Esophagus squamous epithelium (tissue), 5 donors: ENCODE measurements around the gene ST3GAL3. TPM values are rescaled to one million over a fixed set of nuclear protein-coding genes. Genes with fewer than 3 reads are reported as not detected.

Experiments
- DNase-seq: peaks from one replicate; lab custom pipeline; 2025; lab: John Stamatoyannopoulos, UW
- H3K27ac ChIP-seq, 4 donors: fragments of 200-600 bp; sonication (generic); one replicate each; pipeline ENCODE4 v1.5.1; 2016 to 2019; ENCODE audit warnings: mild to moderate bottlenecking in 1 of 4
- H3K27me3 ChIP-seq, 4 donors: fragments of 200-600 bp; sonication (generic); 1 replicate in 3 of 4; 2 replicates in 1 of 4; pipeline versions ENCODE4 v1.5.1 to v1.6.0; 2017 to 2021; ENCODE audit warnings: antibody characterized with exemption in 1 of 4
- H3K36me3 ChIP-seq, 3 donors: fragments of 200-600 bp; sonication (generic); one replicate each; pipeline ENCODE4 v1.5.1; 2016 to 2019
- H3K4me1 ChIP-seq, 3 donors: fragments of 200-600 bp; sonication (generic); one replicate each; pipeline ENCODE4 v1.5.1; 2017 to 2019
- H3K4me3 ChIP-seq, 4 donors: fragments of 200-600 bp; sonication (generic); 1 replicate in 3 of 4; 2 replicates in 1 of 4; pipeline ENCODE4 v1.5.1; 2016 to 2019; ENCODE audit warnings: mild to moderate bottlenecking in 2 of 4, moderate library complexity in 1 of 4
- H3K9me3 ChIP-seq, 3 donors: fragments of 200-600 bp; sonication (generic); one replicate each; pipeline ENCODE4 v1.5.1; 2016 to 2019
- POLR2A ChIP-seq, 4 donors: fragments of 450-650 bp; IDR thresholded peaks; one replicate each; pipeline ENCODE4 v1.6.1; 2017; ENCODE audit warnings: antibody characterized with exemption in 4 of 4, mild to moderate bottlenecking in 4 of 4, moderate library complexity in 3 of 4
- WGBS, 2 donors: methylation state at CpG; one replicate each; pipeline ENCODE4 v1.1.5; 2018; 5-methylcytosine and 5-hydroxymethylcytosine counted together
- intact Hi-C: fragments of 100-400 bp; cut with DNase I; formaldehyde crosslinking; loops from one replicate; pipeline ENCODE4 v1.15.0; 2022
- total RNA-seq, 4 donors: library from RNA; depleted of rRNA; stranded (reverse); fragments of >200 nt; gene quantifications; one replicate each; pipeline ENCODE4 v1.1.0, GENCODE V29; 2016
- TF ChIP-seq, protein P1 (sequence below), 6 experiments: fragments of 450-650 bp in 4 of 6; fragments of 200-600 bp in 2 of 6; sonication (generic) in 2 of 6; IDR thresholded peaks; one replicate each; pipeline ENCODE4 v1.5.1; 2016 to 2019; ENCODE audit warnings: antibody characterized with exemption in 6 of 6, mild to moderate bottlenecking in 4 of 6, moderate library complexity in 4 of 6
- donor health status: DM: yes; HTN: yes; CAD: no.

The ST3GAL3 gene
- total RNA-seq, 4 donors from 2014 or later = 2.8 to 10.7 (median 7.1) TPM

DNA sequence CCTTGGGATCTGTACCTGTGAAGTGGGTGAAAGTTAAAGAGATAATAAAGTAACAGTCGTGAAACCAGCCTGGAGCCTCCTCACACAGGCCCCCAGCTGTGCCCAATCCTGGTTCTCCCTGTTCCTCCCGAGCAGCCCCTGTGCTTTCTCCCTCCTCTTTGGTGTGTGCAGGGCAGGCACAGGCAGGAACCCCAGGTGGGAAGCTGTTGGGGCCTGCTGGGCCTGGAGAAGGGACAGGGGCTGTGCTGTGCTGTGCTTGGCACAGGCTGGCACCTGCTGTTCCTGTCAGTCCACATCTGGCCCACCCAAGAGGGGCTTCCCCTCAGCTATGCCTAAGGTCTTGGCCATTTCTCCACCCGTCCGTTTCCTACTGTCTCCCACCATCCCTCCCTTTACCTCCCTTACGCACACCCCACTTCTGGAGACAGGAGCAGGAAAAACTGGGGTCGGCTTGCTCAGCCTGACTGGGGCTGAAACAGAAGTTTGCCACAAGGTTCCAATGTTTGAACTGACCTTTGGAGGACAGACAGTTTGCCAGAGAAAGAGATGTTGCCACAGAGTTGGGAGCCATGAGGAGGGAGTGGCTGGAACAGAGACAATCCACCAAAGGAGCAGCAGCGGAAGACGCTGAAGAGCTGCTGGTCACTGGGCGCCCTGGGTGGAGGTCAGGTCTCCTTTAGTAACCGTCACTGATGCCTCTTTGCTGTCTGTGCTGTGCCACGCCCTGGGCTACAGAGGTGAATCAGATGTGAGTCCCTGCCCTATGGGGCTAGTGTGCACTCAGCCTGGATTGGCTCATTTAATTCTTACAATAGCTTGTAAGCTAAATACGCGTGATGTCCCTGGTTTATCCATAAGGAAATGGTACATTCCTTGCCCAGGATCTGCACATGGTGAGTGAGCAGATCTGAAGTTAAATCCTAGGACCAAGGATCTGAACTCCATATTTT, 207.5 kb downstream of the ST3GAL3 start:
- intact Hi-C loops = no loop called here
- H3K27me3 ChIP-seq = no peaks in the 10 kb centered on the region
- TF ChIP-seq POLR2A (IDR thresholded peaks at IDR 0.05) = peak in 1 of 4 donors; percentile 8
- TF ChIP-seq, protein P1, sequence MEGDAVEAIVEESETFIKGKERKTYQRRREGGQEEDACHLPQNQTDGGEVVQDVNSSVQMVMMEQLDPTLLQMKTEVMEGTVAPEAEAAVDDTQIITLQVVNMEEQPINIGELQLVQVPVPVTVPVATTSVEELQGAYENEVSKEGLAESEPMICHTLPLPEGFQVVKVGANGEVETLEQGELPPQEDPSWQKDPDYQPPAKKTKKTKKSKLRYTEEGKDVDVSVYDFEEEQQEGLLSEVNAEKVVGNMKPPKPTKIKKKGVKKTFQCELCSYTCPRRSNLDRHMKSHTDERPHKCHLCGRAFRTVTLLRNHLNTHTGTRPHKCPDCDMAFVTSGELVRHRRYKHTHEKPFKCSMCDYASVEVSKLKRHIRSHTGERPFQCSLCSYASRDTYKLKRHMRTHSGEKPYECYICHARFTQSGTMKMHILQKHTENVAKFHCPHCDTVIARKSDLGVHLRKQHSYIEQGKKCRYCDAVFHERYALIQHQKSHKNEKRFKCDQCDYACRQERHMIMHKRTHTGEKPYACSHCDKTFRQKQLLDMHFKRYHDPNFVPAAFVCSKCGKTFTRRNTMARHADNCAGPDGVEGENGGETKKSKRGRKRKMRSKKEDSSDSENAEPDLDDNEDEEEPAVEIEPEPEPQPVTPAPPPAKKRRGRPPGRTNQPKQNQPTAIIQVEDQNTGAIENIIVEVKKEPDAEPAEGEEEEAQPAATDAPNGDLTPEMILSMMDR (IDR thresholded peaks at IDR 0.05) = no peak
- no peak overlapping the region for H3K4me3 ChIP-seq
- peak overlapping the region; percentile 76 to 84 (median 83) for H3K27ac ChIP-seq
- no peaks in the 10 kb centered on the region for H3K36me3 ChIP-seq
- no peaks in the 10 kb centered on the region for H3K9me3 ChIP-seq
- no peak for DNase-seq
- H3K4me1 ChIP-seq = peaks cover 27 to 43% (median 28%) of the 10 kb centered on the region in 3 donors
- WGBS, 2 donors = 53 to 58% methylated on average over 12 to 13 of the region's 13 CpGs

DNA sequence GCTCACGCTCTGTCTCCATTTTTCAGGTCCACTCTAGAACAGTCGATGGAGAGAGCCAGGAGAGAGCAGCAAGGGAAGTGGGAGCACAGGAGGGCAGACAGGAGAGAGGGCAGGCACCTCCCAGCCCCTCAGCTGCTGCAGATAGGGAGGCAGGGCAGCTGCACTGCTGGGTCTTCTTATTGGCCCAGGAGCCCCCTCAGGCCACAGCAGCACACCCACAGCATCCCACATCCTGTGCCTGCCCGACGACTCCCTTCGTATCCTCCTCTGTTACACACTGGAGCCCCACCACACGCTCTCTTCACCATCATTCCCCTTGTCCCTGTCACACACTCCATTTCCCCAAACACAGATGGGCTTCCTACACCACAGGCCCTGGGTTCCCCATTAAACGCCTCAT, 212.6 kb downstream of the ST3GAL3 start:
- WGBS, 2 donors = 90 to 91% methylated on average over 5 to 7 of the region's 7 CpGs
- Histone ChIP-seq H3K27ac (no peak overlapping the region), H3K36me3 (no peaks in the 10 kb centered on the region), H3K4me1 (peaks cover 0 to 10% (median 6%) of the 10 kb centered on the region in 3 donors), H3K9me3 (no peaks in the 10 kb centered on the region), H3K4me3 (no peak overlapping the region), H3K27me3 (no peaks in the 10 kb centered on the region)
- no peak for DNase-seq
- no peak for TF ChIP-seq POLR2A (IDR thresholded peaks at IDR 0.05)
- TF ChIP-seq, protein P1 (IDR thresholded peaks at IDR 0.05) = no peak
- intact Hi-C loops = no loop called here

DNA sequence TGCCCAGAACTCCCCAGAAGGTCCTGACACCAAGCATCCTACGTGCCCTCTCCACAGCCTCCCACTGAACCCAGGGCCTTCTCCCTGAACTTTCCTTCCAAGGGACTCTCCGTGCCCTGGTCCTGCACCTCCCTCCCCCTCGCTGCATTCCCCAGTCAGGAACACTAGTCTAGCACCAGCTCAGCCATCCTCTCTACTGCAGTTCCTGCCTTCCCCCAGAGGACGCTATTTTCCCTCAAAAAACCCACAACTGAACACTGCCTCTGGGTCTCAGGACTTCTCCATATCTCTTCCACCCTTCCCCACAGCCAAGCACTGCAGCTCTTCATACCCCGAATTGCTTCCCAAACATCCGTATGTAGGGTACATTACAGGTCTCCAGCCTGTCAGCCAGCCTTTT, 213.7 kb downstream of the ST3GAL3 start:
- Histone ChIP-seq H3K4me1 (no peaks in the 10 kb centered on the region), H3K27me3 (no peaks in the 10 kb centered on the region), H3K4me3 (no peak overlapping the region), H3K9me3 (no peaks in the 10 kb centered on the region), H3K27ac (no peak overlapping the region), H3K36me3 (peaks cover 0 to 9% (median 0%) of the 10 kb centered on the region in 3 donors)
- no peak for DNase-seq
- intact Hi-C loops = no loop called here
- WGBS, 2 donors = 95% methylated on average over 5 to 6 of the region's 6 CpGs
- TF ChIP-seq, protein P1 (IDR thresholded peaks at IDR 0.05) = no peak
- no peak for TF ChIP-seq POLR2A (IDR thresholded peaks at IDR 0.05)

DNA sequence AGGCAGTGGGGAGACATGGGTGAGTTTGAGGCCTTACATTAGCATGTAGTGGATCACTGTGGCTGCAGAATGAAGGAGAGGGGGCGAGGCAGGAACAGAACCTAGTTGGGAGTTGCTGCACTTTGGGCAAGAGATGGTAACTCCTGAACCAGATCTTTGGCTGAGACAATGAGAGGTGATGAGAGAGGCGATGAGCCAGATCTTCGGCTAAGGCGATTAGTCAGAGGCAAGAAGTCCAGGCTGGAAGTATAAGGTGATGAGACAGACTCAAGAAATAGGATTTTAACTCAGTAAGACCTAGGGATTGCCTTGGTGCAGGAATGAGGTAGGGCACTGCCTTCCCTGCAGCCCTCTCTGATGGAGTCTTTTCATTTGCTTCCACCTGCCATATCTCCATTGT, 217.2 kb downstream of the ST3GAL3 start:
- 64 to 69% methylated on average over 4 of the region's 4 CpGs for WGBS, 2 donors
- DNase-seq = no peak
- Histone ChIP-seq H3K4me1 (peaks cover 0 to 3% (median 0%) of the 10 kb centered on the region in 3 donors), H3K27me3 (no peaks in the 10 kb centered on the region), H3K36me3 (peaks cover 0 to 10% (median 0%) of the 10 kb centered on the region in 3 donors), H3K4me3 (no peak overlapping the region), H3K27ac (no peak overlapping the region), H3K9me3 (no peaks in the 10 kb centered on the region)
- TF ChIP-seq, protein P1 (IDR thresholded peaks at IDR 0.05) = no peak
- TF ChIP-seq POLR2A (IDR thresholded peaks at IDR 0.05) = no peak
- intact Hi-C loops = no loop called here

DNA sequence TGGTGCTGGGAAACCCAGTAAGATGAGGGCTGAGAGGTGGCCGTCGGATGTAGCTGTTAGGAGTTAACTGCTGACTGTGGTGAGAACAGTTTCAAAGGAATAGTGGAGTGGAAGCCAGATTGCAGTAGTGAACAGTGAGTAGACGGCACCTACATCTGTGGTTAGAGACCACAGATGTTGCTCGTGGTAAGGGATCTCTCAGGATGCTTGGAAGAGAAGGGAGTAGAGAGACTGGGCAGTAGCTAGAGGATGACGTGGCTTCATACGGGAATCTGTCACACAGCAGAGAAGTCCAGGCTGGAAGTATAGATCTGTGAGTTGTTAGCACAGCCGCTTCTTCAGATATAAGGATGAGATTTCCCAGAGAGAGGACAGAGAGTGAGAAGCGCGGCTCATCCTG, 218.5 kb downstream of the ST3GAL3 start:
- intact Hi-C loops = no loop called here
- no peaks in the 10 kb centered on the region for H3K27me3 ChIP-seq
- peaks cover 0 to 16% (median 11%) of the 10 kb centered on the region in 3 donors for H3K4me1 ChIP-seq
- no peak overlapping the region for H3K4me3 ChIP-seq
- TF ChIP-seq, protein P1 (IDR thresholded peaks at IDR 0.05) = no peak
- no peak for TF ChIP-seq POLR2A (IDR thresholded peaks at IDR 0.05)
- no peaks in the 10 kb centered on the region for H3K9me3 ChIP-seq
- no peak overlapping the region for H3K27ac ChIP-seq
- DNase-seq = no peak
- 92 to 94% methylated on average over 9 of the region's 9 CpGs for WGBS, 2 donors
- H3K36me3 ChIP-seq = peaks cover 0 to 10% (median 0%) of the 10 kb centered on the region in 3 donors
